SK-N-SH treated with all-trans-retinoic acid at 6 μM for 48 hours (cell line): Measurements from ENCODE around the gene SLC28A1.

ENCODE experiments used
- ARNTL ChIP-seq: fragments of 450-650 bp; formaldehyde crosslinking; IDR thresholded peaks from 2 replicates; pipeline ENCODE4 v1.5.0; 2020; ENCODE audit warnings: low read depth, mild to moderate bottlenecking, moderate library complexity, borderline replicate concordance
- CSDC2 ChIP-seq: fragments of 250-450 bp; sonication (Bioruptor Pico); IDR thresholded peaks from 2 replicates; pipeline ENCODE4 v1.5.0; 2020; ENCODE audit warnings: mild to moderate bottlenecking, moderate library complexity
- PPARA ChIP-seq: fragments of 250-450 bp; sonication (Bioruptor Pico); IDR thresholded peaks from 2 replicates; pipeline ENCODE4 v1.5.0; 2020; ENCODE audit warnings: mild to moderate bottlenecking, borderline replicate concordance
- ZFP3 ChIP-seq: fragments of 250-450 bp; sonication (Bioruptor Pico); IDR thresholded peaks from 2 replicates; pipeline ENCODE4 v1.5.0; 2020; ENCODE audit warnings: mild to moderate bottlenecking, moderate library complexity
- ZFP30 ChIP-seq: fragments of 450-650 bp; formaldehyde crosslinking; IDR thresholded peaks from 2 replicates; pipeline ENCODE4 v1.5.0; 2022; ENCODE audit warnings: mild to moderate bottlenecking, moderate library complexity
- ZNF8 ChIP-seq: fragments of 450-650 bp; formaldehyde crosslinking; IDR thresholded peaks from 2 replicates; pipeline ENCODE4 v1.5.0; 2020; ENCODE audit warnings: mild to moderate bottlenecking, moderate library complexity

GRCh38 chr15:84988909-84989644 lies 104.6 kb downstream of the SLC28A1 start:
- TF ChIP-seq CSDC2 (CRISPR knock-in tag) = no peak
- no peak for TF ChIP-seq ARNTL (CRISPR knock-in tag)
- TF ChIP-seq ZNF8 (CRISPR knock-in tag) = no peak
- no peak for TF ChIP-seq PPARA (CRISPR knock-in tag)
- TF ChIP-seq ZFP30 (CRISPR knock-in tag) = no peak
- TF ChIP-seq ZFP3 (CRISPR knock-in tag) = no peak
